Body of pancreas (tissue), 4 donors: ENCODE results near the gene GPC1. TPM values are rescaled to one million over a fixed set of nuclear protein-coding genes. Genes with fewer than 3 reads are reported as not detected.

Experiments
- ATAC-seq: fragments of 150-250 bp; one replicate; pipeline ENCODE4 v1.9.1; 2016
- DNase-seq, 4 donors: peaks; one replicate each; pipeline ENCODE4 v3.0.0-alpha.2; 2019
- H3K27ac ChIP-seq, 4 donors: fragments of 200-600 bp; sonication (generic); 1 replicate in 3 of 4; 2 replicates in 1 of 4; pipeline versions ENCODE4 v1.5.1 to v1.6.1; 2016 to 2019; ENCODE audit warnings: mild to moderate bottlenecking in 1 of 4, mixed read lengths in 1 of 4, moderate library complexity in 1 of 4
- H3K27me3 ChIP-seq, 2 donors: fragments of 200-600 bp; sonication (generic); one replicate each; pipeline ENCODE4 v1.6.0; 2016; ENCODE audit warnings: mild to moderate bottlenecking in 1 of 2
- H3K36me3 ChIP-seq, 2 donors: fragments of 200-600 bp; sonication (generic); replicated peaks in 1 of 2; 2 replicates each; pipeline ENCODE4 v1.5.1; 2016; ENCODE audit warnings: low read depth in 2 of 2; ENCODE audit not compliant: insufficient read depth in 1 of 2
- H3K4me1 ChIP-seq: fragments of 200-600 bp; sonication (generic); one replicate; pipeline ENCODE4 v1.6.0; 2016
- H3K4me3 ChIP-seq, 2 donors: fragments of 200-600 bp; sonication (generic); 1 replicate in 1 of 2; 2 replicates in 1 of 2; pipeline ENCODE4 v1.5.1; 2016 to 2019
- H3K9me3 ChIP-seq, 3 donors: fragments of 200-600 bp; sonication (generic); 1 replicate in 2 of 3; 2 replicates in 1 of 3; pipeline ENCODE4 v1.5.1; 2016
- CTCF ChIP-seq, 7 experiments: fragments of 450-650 bp in 4 of 7; fragments of 200-600 bp in 3 of 7; sonication (generic) in 3 of 7; IDR thresholded peaks; one replicate each; pipeline ENCODE4 v1.5.1; 2016 to 2019; ENCODE audit warnings: antibody characterized with exemption in 7 of 7
- POLR2A ChIP-seq, 3 donors: fragments of 450-650 bp; IDR thresholded peaks; one replicate each; pipeline ENCODE4 v1.6.1; 2016; ENCODE audit warnings: antibody characterized with exemption in 3 of 3, mild to moderate bottlenecking in 2 of 3
- WGBS, 2 donors: methylation state at CpG; one replicate each; pipeline ENCODE4 v1.1.5; 2017; 5-methylcytosine and 5-hydroxymethylcytosine counted together
- intact Hi-C: fragments of 100-400 bp; cut with DNase I; formaldehyde crosslinking; loops from one replicate; pipeline ENCODE4 v1.15.1; 2023
- total RNA-seq, 2 donors: library from RNA; depleted of rRNA; stranded (reverse); fragments of >200 nt; gene quantifications; one replicate each; pipeline ENCODE4 v1.1.0, GENCODE V29; 2016

Gene GPC1
- total RNA-seq, 2 donors from 2014 or later: 23.3 to 30.7 TPM

- TF ChIP-seq POLR2A (IDR thresholded peaks at IDR 0.05): no peak
- TF ChIP-seq CTCF (IDR thresholded peaks at IDR 0.05): no peak
- peak in 1 of 4 donors; percentile 11 for DNase-seq
- H3K36me3 ChIP-seq: peaks cover 0 to 2% of the 10 kb centered on the region in 2 donors
- 92 to 95% methylated on average over 9 to 15 of the region's 17 CpGs for WGBS, 2 donors
- no peaks in the 10 kb centered on the region for H3K27me3 ChIP-seq
- intact Hi-C loops: no loop called here
- no peaks in the 10 kb centered on the region for H3K4me1 ChIP-seq
- no peak for ATAC-seq
- H3K4me3 ChIP-seq: no peak overlapping the region
- H3K9me3 ChIP-seq: no peaks in the 10 kb centered on the region
- no peak overlapping the region for H3K27ac ChIP-seq
These were observed 26.1 kb downstream of the GPC1 start for GRCh38 chr2:240461471-240462072.

GRCh38 chr2:240462073-240462706 is 26.7 kb downstream of the GPC1 start:
- 94% methylated on average over 6 to 36 of the region's 41 CpGs for WGBS, 2 donors
- H3K9me3 ChIP-seq: no peaks in the 10 kb centered on the region
- DNase-seq (peak in 3 of 4 donors; percentile 5 to 11 (median 10)), ATAC-seq (no peak)
- intact Hi-C loops: no loop called here
- H3K36me3 ChIP-seq: peaks cover 0 to 2% of the 10 kb centered on the region in 2 donors
- H3K27me3 ChIP-seq: no peaks in the 10 kb centered on the region
- H3K4me1 ChIP-seq: no peaks in the 10 kb centered on the region
- H3K4me3 ChIP-seq: no peak overlapping the region
- TF ChIP-seq CTCF (IDR thresholded peaks at IDR 0.05) (no peak), POLR2A (IDR thresholded peaks at IDR 0.05) (no peak)
- H3K27ac ChIP-seq: no peak overlapping the region

- WGBS, 2 donors: 92 to 94% methylated on average over 12 to 16 of the region's 16 CpGs
- Histone ChIP-seq H3K4me3 (no peak overlapping the region), H3K27me3 (no peaks in the 10 kb centered on the region), H3K36me3 (peaks cover 0 to 2% of the 10 kb centered on the region in 2 donors), H3K9me3 (no peaks in the 10 kb centered on the region), H3K4me1 (no peaks in the 10 kb centered on the region), H3K27ac (no peak overlapping the region)
- no peak for ATAC-seq
- intact Hi-C loops: no loop called here
- DNase-seq: no peak
- TF ChIP-seq CTCF (IDR thresholded peaks at IDR 0.05): no peak
- TF ChIP-seq POLR2A (IDR thresholded peaks at IDR 0.05): no peak
These were observed 27.3 kb downstream of the GPC1 start for GRCh38 chr2:240462707-240463273.

- no peak for ATAC-seq
- H3K36me3 ChIP-seq: peaks cover 0 to 2% of the 10 kb centered on the region in 2 donors
- no peak overlapping the region for H3K27ac ChIP-seq
- 89% methylated on average over 11 of the region's 22 CpGs; no CpG with 5 or more reads in 1 of the 2 donors for WGBS, 2 donors
- DNase-seq: peak; percentile 1 to 9 (median 6)
- H3K4me3 ChIP-seq: no peak overlapping the region
- no peaks in the 10 kb centered on the region for H3K9me3 ChIP-seq
- intact Hi-C loops: no loop called here
- H3K27me3 ChIP-seq: no peaks in the 10 kb centered on the region
- no peak for TF ChIP-seq POLR2A (IDR thresholded peaks at IDR 0.05)
- TF ChIP-seq CTCF (IDR thresholded peaks at IDR 0.05): no peak
- no peaks in the 10 kb centered on the region for H3K4me1 ChIP-seq
These were observed 27.9 kb downstream of the GPC1 start for GRCh38 chr2:240463274-240463865.
